Esophagus squamous epithelium (tissue), 4 donors: ENCODE measurements around the gene KCNAB1.

Experiments used
- CTCF ChIP-seq, 6 experiments: fragments of 450-650 bp in 4 of 6; fragments of 200-600 bp in 2 of 6; sonication (generic) in 2 of 6; IDR thresholded peaks; one replicate each; pipeline ENCODE4 v1.5.1; 2016 to 2019; ENCODE audit warnings: antibody characterized with exemption in 6 of 6, mild to moderate bottlenecking in 4 of 6, moderate library complexity in 4 of 6
- POLR2A ChIP-seq, 4 donors: fragments of 450-650 bp; IDR thresholded peaks; one replicate each; pipeline ENCODE4 v1.6.1; 2017; ENCODE audit warnings: antibody characterized with exemption in 4 of 4, mild to moderate bottlenecking in 4 of 4, moderate library complexity in 3 of 4

- TF ChIP-seq CTCF (IDR thresholded peaks at IDR 0.05) (no peak), POLR2A (IDR thresholded peaks at IDR 0.05) (no peak)
Observed at GRCh38 chr3:156298938-156299337, 178.6 kb downstream of the KCNAB1 start.
